Neural cell (in vitro differentiated cells): ENCODE measurements around the gene LPP. TPM values are rescaled to one million over a fixed set of nuclear protein-coding genes. Genes with fewer than 3 reads are reported as not detected.

Source experiments
- H2AFZ ChIP-seq: fragments of 200-600, 300-800 bp; sonication (generic), shearing (Covaris generic); 2 replicates; pipeline ENCODE4 v1.6.0; 2014; ENCODE audit warnings: low read depth, mild to moderate bottlenecking, antibody characterized with exemption, low read length, moderate library complexity
- H3F3A ChIP-seq: fragments of 200-600 bp; shearing (Covaris generic); 2 replicates; pipeline ENCODE4 v1.6.1; 2016; ENCODE audit warnings: mild to moderate bottlenecking, moderate library complexity, mixed read lengths, antibody characterized with exemption, low read length; ENCODE audit not compliant: insufficient read depth, poor library complexity, severe bottlenecking
- H3K27ac ChIP-seq: fragments of 200-600, 300-800 bp; sonication (generic), shearing (Covaris generic); 2 replicates; pipeline ENCODE4 v1.5.1; 2014; ENCODE audit warnings: mild to moderate bottlenecking, low read length, moderate library complexity
- H3K27me3 ChIP-seq: fragments of 300-800, 200-600 bp; sonication (generic), shearing (Covaris generic); 2 replicates; pipeline ENCODE4 v1.6.0; 2014; ENCODE audit warnings: mild to moderate bottlenecking, low read depth, low read length, moderate library complexity; ENCODE audit not compliant: insufficient read depth
- H3K36me3 ChIP-seq: fragments of 300-800, 200-600 bp; sonication (generic), shearing (Covaris generic); 2 replicates; pipeline ENCODE4 v1.5.1; 2014; ENCODE audit warnings: mild to moderate bottlenecking, antibody characterized with exemption, low read length, moderate library complexity; ENCODE audit not compliant: insufficient read depth
- H3K4me2 ChIP-seq: fragments of 300-800, 200-600 bp; sonication (generic), shearing (Covaris generic); 2 replicates; pipeline ENCODE4 v1.6.0; 2014; ENCODE audit warnings: mild to moderate bottlenecking, low read length
- H3K4me3 ChIP-seq: fragments of 300-800, 200-600 bp; sonication (generic), shearing (Covaris generic); 2 replicates; pipeline ENCODE4 v1.5.1; 2014; ENCODE audit warnings: mild to moderate bottlenecking, low read length, moderate library complexity
- H3K79me2 ChIP-seq: fragments of 200-600 bp; shearing (Covaris generic); replicated peaks from 2 replicates; pipeline ENCODE4 v1.6.0; 2014; ENCODE audit warnings: mild to moderate bottlenecking, low read length, moderate library complexity; ENCODE audit not compliant: insufficient read depth
- H3K9ac ChIP-seq: fragments of 300-800, 200-600 bp; sonication (generic), shearing (Covaris generic); 2 replicates; pipeline ENCODE4 v1.6.1; 2016; ENCODE audit warnings: mild to moderate bottlenecking, low read length, mixed read lengths
- H3K9me2 ChIP-seq: fragments of 200-600 bp; shearing (Covaris generic); 2 replicates; pipeline ENCODE4 v1.6.1; 2016; ENCODE audit warnings: mild to moderate bottlenecking, low read length, mixed read lengths; ENCODE audit not compliant: insufficient read depth
- H3K9me3 ChIP-seq: fragments of 200-600, 300-800 bp; sonication (generic), shearing (Covaris generic); 2 replicates; pipeline ENCODE4 v1.6.1; 2016; ENCODE audit warnings: mild to moderate bottlenecking, mixed run types, low read length, moderate library complexity, mixed read lengths
- H4K20me1 ChIP-seq: fragments of 200-600 bp; shearing (Covaris generic); 2 replicates; pipeline ENCODE4 v1.6.1; 2016; ENCODE audit warnings: mild to moderate bottlenecking, mixed run types; ENCODE audit not compliant: insufficient read depth
- CTCF ChIP-seq: fragments of 450-650 bp; IDR thresholded peaks from 2 replicates; pipeline ENCODE4 v1.5.1; 2014; ENCODE audit warnings: antibody characterized with exemption, mild to moderate bottlenecking, moderate library complexity; ENCODE audit not compliant: poor library complexity, severe bottlenecking
- EP300 ChIP-seq: fragments of 450-650 bp; conservative IDR thresholded peaks from 2 replicates; pipeline ENCODE4 v1.6.1; 2014; ENCODE audit warnings: antibody characterized with exemption, mild to moderate bottlenecking, moderate library complexity; ENCODE audit not compliant: poor library complexity, severe bottlenecking
- EZH2 ChIP-seq: fragments of 200-600, 300-800 bp; shearing (Covaris generic), sonication (generic); IDR thresholded peaks from 2 replicates; pipeline ENCODE4 v1.6.1; 2014; ENCODE audit warnings: antibody characterized with exemption, low read length, borderline replicate concordance, mild to moderate bottlenecking; ENCODE audit not compliant: insufficient read depth, poor library complexity, severe bottlenecking
- MXI1 ChIP-seq: fragments of 450-650 bp; conservative IDR thresholded peaks from 2 replicates; pipeline ENCODE4 v1.6.1; 2014; ENCODE audit warnings: antibody characterized with exemption, mild to moderate bottlenecking; ENCODE audit not compliant: poor library complexity, severe bottlenecking
- POLR2AphosphoS5 ChIP-seq: IDR thresholded peaks from 2 replicates; pipeline ENCODE4 v1.6.1; 2012
- RAD21 ChIP-seq: fragments of 450-650 bp; conservative IDR thresholded peaks from 2 replicates; pipeline ENCODE4 v1.6.1; 2014; ENCODE audit warnings: antibody characterized with exemption, mild to moderate bottlenecking, moderate library complexity
- REST ChIP-seq: IDR thresholded peaks from 2 replicates; pipeline ENCODE4 v1.6.1; 2012; ENCODE audit warnings: borderline replicate concordance
- SMC3 ChIP-seq: fragments of 450-650 bp; conservative IDR thresholded peaks from 2 replicates; pipeline ENCODE4 v1.6.1; 2014; ENCODE audit warnings: antibody characterized with exemption, mild to moderate bottlenecking, moderate library complexity; ENCODE audit not compliant: poor library complexity
- TAF1 ChIP-seq: IDR thresholded peaks from 2 replicates; pipeline ENCODE4 v1.6.1; 2012; ENCODE audit warnings: low read depth
- polyA plus RNA-seq: library from polyadenylated mRNA; depleted of rRNA; stranded (reverse); fragments of >200 nt; gene quantifications from 2 replicates; pipeline ENCODE4 v1.2.3, GENCODE V29; 2014

LPP gene
- polyA plus RNA-seq, 1 donor from 2014 or later = 3.0 TPM

GRCh38 chr3:188207941-188208515 is 54.1 kb downstream of the LPP start:
- TF ChIP-seq TAF1 (no peak), MXI1 (no peak), EZH2 (no peak), SMC3 (no peak), REST (no peak), EP300 (no peak), RAD21 (no peak), POLR2AphosphoS5 (no peak), CTCF (no peak)
- H4K20me1 ChIP-seq = no peaks in the 10 kb centered on the region
- no peaks in the 10 kb centered on the region for H3K27me3 ChIP-seq
- H3K4me3 ChIP-seq = peak overlapping the region; percentile 29
- H3K79me2 ChIP-seq = peaks cover 9% of the 10 kb centered on the region
- H3K9ac ChIP-seq = peak overlapping the region; percentile 28
- H3K27ac ChIP-seq = peak overlapping the region; percentile 67
- peak overlapping the region; percentile 5 for H3K4me2 ChIP-seq
- H3F3A ChIP-seq = peaks cover 2% of the 10 kb centered on the region
- H3K9me3 ChIP-seq = no peaks in the 10 kb centered on the region
- H2AFZ ChIP-seq = no peak overlapping the region
- no peaks in the 10 kb centered on the region for H3K9me2 ChIP-seq
- no peaks in the 10 kb centered on the region for H3K36me3 ChIP-seq

GRCh38 chr3:188208516-188208981 is 54.6 kb downstream of the LPP start:
- Histone ChIP-seq H3K27ac (peak overlapping the region; percentile 67), H3K4me2 (no peak overlapping the region), H3F3A (peaks cover 2% of the 10 kb centered on the region), H3K9me2 (no peaks in the 10 kb centered on the region), H3K36me3 (no peaks in the 10 kb centered on the region), H3K27me3 (no peaks in the 10 kb centered on the region), H3K9me3 (no peaks in the 10 kb centered on the region), H4K20me1 (no peaks in the 10 kb centered on the region), H3K79me2 (peaks cover 9% of the 10 kb centered on the region), H2AFZ (no peak overlapping the region), H3K4me3 (peak overlapping the region; percentile 29), H3K9ac (peak overlapping the region; percentile 28)
- peak; percentile 29 for TF ChIP-seq REST
- TF ChIP-seq RAD21 = no peak
